ENCODE results near the gene CACNB2. TPM values are rescaled to one million over a fixed set of nuclear protein-coding genes. Genes with fewer than 3 reads are reported as not detected.

Gene CACNB2
- total RNA-seq, 1 experiment from 2014 or later = 34.1 TPM

DNA sequence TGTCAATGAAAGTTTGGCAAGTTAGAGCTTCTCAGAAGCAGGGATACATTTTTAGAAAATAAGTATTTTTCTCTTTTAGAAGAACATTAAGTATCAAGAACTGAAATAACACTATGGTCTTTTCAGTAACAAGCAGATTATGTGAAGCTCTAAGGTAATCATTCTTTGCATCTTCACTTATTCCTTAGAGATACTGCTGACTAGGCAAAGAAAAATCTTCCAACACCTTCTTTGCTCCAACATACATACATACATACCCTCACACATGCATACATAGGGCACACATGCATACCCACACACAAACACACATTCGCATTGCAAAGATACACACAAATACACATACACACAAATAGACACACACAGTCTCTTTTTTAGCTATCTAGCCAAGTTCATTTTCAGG is 37.8 kb upstream of the CACNB2 start:
- TF ChIP-seq EZH2 (IDR thresholded peaks at IDR 0.05; ENCODE audit: borderline replicate concordance, low read depth, low read length, poor library complexity, severe bottlenecking) = no peak
- TF ChIP-seq, protein P1, sequence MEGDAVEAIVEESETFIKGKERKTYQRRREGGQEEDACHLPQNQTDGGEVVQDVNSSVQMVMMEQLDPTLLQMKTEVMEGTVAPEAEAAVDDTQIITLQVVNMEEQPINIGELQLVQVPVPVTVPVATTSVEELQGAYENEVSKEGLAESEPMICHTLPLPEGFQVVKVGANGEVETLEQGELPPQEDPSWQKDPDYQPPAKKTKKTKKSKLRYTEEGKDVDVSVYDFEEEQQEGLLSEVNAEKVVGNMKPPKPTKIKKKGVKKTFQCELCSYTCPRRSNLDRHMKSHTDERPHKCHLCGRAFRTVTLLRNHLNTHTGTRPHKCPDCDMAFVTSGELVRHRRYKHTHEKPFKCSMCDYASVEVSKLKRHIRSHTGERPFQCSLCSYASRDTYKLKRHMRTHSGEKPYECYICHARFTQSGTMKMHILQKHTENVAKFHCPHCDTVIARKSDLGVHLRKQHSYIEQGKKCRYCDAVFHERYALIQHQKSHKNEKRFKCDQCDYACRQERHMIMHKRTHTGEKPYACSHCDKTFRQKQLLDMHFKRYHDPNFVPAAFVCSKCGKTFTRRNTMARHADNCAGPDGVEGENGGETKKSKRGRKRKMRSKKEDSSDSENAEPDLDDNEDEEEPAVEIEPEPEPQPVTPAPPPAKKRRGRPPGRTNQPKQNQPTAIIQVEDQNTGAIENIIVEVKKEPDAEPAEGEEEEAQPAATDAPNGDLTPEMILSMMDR (conservative IDR thresholded peaks at IDR 0.05; ENCODE audit: low read depth, low read length) = no peak
- no peaks in the 10 kb centered on the region for H3K36me3 ChIP-seq (ENCODE audit: insufficient read depth, low read length, poor library complexity, severe bottlenecking)
- DNase-seq (ENCODE audit: low spot score) = no peak
- intact Hi-C loops (cut with micrococcal nuclease; ENCODE audit: unreplicated experiment) = no loop called here
- POLR2A ChIA-PET (ENCODE audit: low non-redundant PET) = no interaction called here
- no TSS peak for BruUV-seq (replicated peaks)
- peaks cover 4% of the 10 kb centered on the region for H3K4me1 ChIP-seq (ENCODE audit: insufficient read depth, low read length, poor library complexity, severe bottlenecking)
- H3K27ac ChIP-seq (ENCODE audit: low read depth, low read length, poor library complexity, severe bottlenecking) = no peak overlapping the region
- no peaks in the 10 kb centered on the region for H3K9me3 ChIP-seq (ENCODE audit: low read depth, low read length, poor library complexity, severe bottlenecking)
- CTCF ChIA-PET = no interaction called here
- no peaks in the 10 kb centered on the region for H3K27me3 ChIP-seq (replicated peaks; ENCODE audit: insufficient read depth, low read depth, low read length, poor library complexity)
- no peak overlapping the region for H3K4me3 ChIP-seq (ENCODE audit: low read depth, low read length, poor library complexity, severe bottlenecking)

DNA sequence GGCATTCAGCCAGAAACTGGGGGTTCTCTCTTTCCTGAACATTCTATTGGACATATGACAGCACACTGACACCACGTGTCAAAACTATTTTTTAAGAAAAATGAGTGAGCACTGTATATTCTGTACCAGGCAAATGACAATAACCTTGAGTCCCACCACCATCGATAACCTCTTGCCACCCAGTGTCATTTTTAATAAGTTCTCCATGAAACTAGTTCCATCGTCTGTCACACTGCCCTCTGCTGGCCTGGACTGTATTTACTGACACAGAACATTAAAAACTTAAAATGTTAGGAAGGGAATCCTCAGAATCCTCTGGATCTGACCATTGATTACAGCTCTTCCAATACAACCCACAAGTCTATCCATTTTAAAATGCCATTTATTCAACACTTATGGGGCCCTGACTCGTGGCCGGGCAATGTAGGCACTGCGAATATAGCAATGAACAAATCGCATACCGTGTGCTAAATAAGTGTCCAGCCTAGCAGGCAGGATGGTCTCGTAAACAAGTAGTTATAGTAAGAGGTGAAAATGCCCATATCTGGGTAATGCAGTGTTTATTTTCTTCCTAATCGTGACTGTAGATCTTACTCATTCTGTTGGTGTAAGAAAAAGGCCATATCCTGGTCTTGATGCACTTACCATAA is 35.9 kb upstream of the CACNB2 start:
- intact Hi-C loops (cut with micrococcal nuclease; ENCODE audit: unreplicated experiment) = loop anchor here (1.0 kb wide), 1 partner anchor 194 kb away; no protein-coding TSS in a partner anchor
- DNase-seq (ENCODE audit: low spot score) = peak; percentile 75
- no peaks in the 10 kb centered on the region for H3K27me3 ChIP-seq (replicated peaks; ENCODE audit: insufficient read depth, low read depth, low read length, poor library complexity)
- TF ChIP-seq, protein P1 (conservative IDR thresholded peaks at IDR 0.05; ENCODE audit: low read depth, low read length) = peak; percentile 89
- no peak for TF ChIP-seq EZH2 (IDR thresholded peaks at IDR 0.05; ENCODE audit: borderline replicate concordance, low read depth, low read length, poor library complexity, severe bottlenecking)
- peaks cover 4% of the 10 kb centered on the region for H3K4me1 ChIP-seq (ENCODE audit: insufficient read depth, low read length, poor library complexity, severe bottlenecking)
- ChIA-PET POLR2A (ENCODE audit: low non-redundant PET) (no interaction called here), CTCF (no interaction called here)
- H3K27ac ChIP-seq (ENCODE audit: low read depth, low read length, poor library complexity, severe bottlenecking) = no peak overlapping the region
- H3K9me3 ChIP-seq (ENCODE audit: low read depth, low read length, poor library complexity, severe bottlenecking) = no peaks in the 10 kb centered on the region
- H3K4me3 ChIP-seq (ENCODE audit: low read depth, low read length, poor library complexity, severe bottlenecking) = no peak overlapping the region
- no peaks in the 10 kb centered on the region for H3K36me3 ChIP-seq (ENCODE audit: insufficient read depth, low read length, poor library complexity, severe bottlenecking)
- no TSS peak for BruUV-seq (replicated peaks)

DNA sequence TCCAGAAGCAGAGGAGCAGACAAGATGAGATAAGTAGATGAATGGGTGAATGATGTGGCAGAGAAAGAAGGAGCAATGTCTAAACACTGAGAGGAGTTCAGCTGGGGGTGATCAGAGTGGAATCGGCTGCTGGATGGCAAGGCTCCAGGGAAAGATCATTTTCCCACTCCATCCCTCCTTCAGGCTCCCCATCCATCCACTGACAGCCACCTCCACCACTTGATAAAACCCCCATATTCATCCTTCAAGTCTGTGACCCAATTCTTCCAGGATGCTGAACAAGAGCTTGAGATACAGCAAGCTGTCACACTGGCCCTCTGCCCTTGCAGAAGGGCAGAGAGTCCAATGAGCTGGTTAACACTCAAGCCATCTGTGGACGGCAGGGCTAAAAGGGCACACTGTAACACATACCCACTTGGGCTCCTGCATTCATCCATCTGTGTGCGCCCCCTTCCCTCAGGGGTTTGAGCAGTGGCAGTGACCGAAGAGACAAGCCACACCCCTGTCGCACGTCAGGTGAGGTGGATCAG is 30.8 kb upstream of the CACNB2 start:
- TF ChIP-seq, protein P1 (conservative IDR thresholded peaks at IDR 0.05; ENCODE audit: low read depth, low read length) = no peak
- TF ChIP-seq EZH2 (IDR thresholded peaks at IDR 0.05; ENCODE audit: borderline replicate concordance, low read depth, low read length, poor library complexity, severe bottlenecking) = no peak
- no peaks in the 10 kb centered on the region for H3K36me3 ChIP-seq (ENCODE audit: insufficient read depth, low read length, poor library complexity, severe bottlenecking)
- BruUV-seq (replicated peaks) = no TSS peak
- intact Hi-C loops (cut with micrococcal nuclease; ENCODE audit: unreplicated experiment) = no loop called here
- H3K4me3 ChIP-seq (ENCODE audit: low read depth, low read length, poor library complexity, severe bottlenecking) = no peak overlapping the region
- H3K27me3 ChIP-seq (replicated peaks; ENCODE audit: insufficient read depth, low read depth, low read length, poor library complexity) = no peaks in the 10 kb centered on the region
- H3K27ac ChIP-seq (ENCODE audit: low read depth, low read length, poor library complexity, severe bottlenecking) = no peak overlapping the region
- POLR2A ChIA-PET (ENCODE audit: low non-redundant PET) = no interaction called here
- no peaks in the 10 kb centered on the region for H3K4me1 ChIP-seq (ENCODE audit: insufficient read depth, low read length, poor library complexity, severe bottlenecking)
- CTCF ChIA-PET = no interaction called here
- no peaks in the 10 kb centered on the region for H3K9me3 ChIP-seq (ENCODE audit: low read depth, low read length, poor library complexity, severe bottlenecking)
- no peak for DNase-seq (ENCODE audit: low spot score)
